ENCODE results near the gene C1QTNF8. TPM values are rescaled to one million over a fixed set of nuclear protein-coding genes. Genes with fewer than 3 reads are reported as not detected.

C1QTNF8 gene
- total RNA-seq, 6 donors from 2014 or later, result 0.30 TPM; not detected in 5

DNA sequence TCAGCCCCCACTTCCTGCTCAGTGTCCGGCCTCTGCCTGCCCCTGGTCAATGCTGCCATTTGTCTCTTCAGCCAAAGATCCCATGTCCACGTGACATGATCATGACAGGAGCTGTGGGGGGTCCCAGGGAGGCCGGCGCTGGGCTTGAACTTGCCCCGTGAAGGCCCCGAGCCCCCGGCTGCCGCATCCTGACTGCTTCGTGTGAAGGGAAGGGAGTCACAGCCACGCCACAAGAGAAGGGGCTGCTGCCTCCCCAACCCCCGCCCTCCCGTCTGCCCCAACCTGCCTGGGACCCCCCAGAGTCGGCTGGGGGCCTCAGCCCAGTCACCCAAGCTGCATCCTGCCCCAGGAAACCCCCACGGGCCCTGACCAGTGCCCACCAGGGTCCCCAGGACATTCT, 37.8 kb downstream of the C1QTNF8 start:
- no peak overlapping the region for H3K27ac ChIP-seq
- peak in 1 of 2 donors; percentile 77 for DNase-seq
- H3K27me3 ChIP-seq, result peaks cover 0 to 11% (median 2%) of the 10 kb centered on the region in 4 donors
- H3K36me3 ChIP-seq, result no peaks in the 10 kb centered on the region
- TF ChIP-seq EP300 (IDR thresholded peaks at IDR 0.05), result no peak
- TF ChIP-seq CTCF (IDR thresholded peaks at IDR 0.05), result no peak
- TF ChIP-seq POLR2A (IDR thresholded peaks at IDR 0.05), result no peak
- no peak for TF ChIP-seq POLR2AphosphoS5 (IDR thresholded peaks at IDR 0.05)
- H3K4me3 ChIP-seq, result no peak overlapping the region
- no peaks in the 10 kb centered on the region for H3K4me1 ChIP-seq
- WGBS, 2 donors, result 29 to 46% methylated on average over 7 to 11 of the region's 14 CpGs
- no peak for ATAC-seq (ENCODE audit: low FRiP score in 2 of 2)
- peaks cover 0 to 11% (median 0%) of the 10 kb centered on the region in 4 donors for H3K9me3 ChIP-seq

- no peak overlapping the region for H3K27ac ChIP-seq
- H3K4me3 ChIP-seq, result no peak overlapping the region
- WGBS, 2 donors, result 28% methylated on average over 25 of the region's 33 CpGs; no CpG with 5 or more reads in 1 of the 2 donors
- peak in 1 of 2 donors; percentile 90 for DNase-seq
- H3K36me3 ChIP-seq, result no peaks in the 10 kb centered on the region
- ATAC-seq (ENCODE audit: low FRiP score in 2 of 2), result no peak
- peaks cover 0 to 11% (median 0%) of the 10 kb centered on the region in 4 donors for H3K9me3 ChIP-seq
- H3K4me1 ChIP-seq, result no peaks in the 10 kb centered on the region
- peaks cover 0 to 11% (median 2%) of the 10 kb centered on the region in 4 donors for H3K27me3 ChIP-seq
- peak; percentile 46 to 80 (median 69) for TF ChIP-seq CTCF (IDR thresholded peaks at IDR 0.05)
- no peak for TF ChIP-seq POLR2A (IDR thresholded peaks at IDR 0.05)
- TF ChIP-seq POLR2AphosphoS5 (IDR thresholded peaks at IDR 0.05), result no peak
Measured at GRCh38 chr16:1057252-1057932, 38.7 kb downstream of the C1QTNF8 start.

- peaks cover 0 to 11% (median 2%) of the 10 kb centered on the region in 4 donors for H3K27me3 ChIP-seq
- peaks cover 0 to 11% (median 0%) of the 10 kb centered on the region in 4 donors for H3K9me3 ChIP-seq
- H3K4me3 ChIP-seq, result no peak overlapping the region
- H3K36me3 ChIP-seq, result no peaks in the 10 kb centered on the region
- no peaks in the 10 kb centered on the region for H3K4me1 ChIP-seq
- WGBS, 2 donors, result 60 to 76% methylated on average over 3 to 8 of the region's 8 CpGs
- H3K27ac ChIP-seq, result no peak overlapping the region
- ATAC-seq (ENCODE audit: low FRiP score in 2 of 2), result no peak
- TF ChIP-seq POLR2A (IDR thresholded peaks at IDR 0.05) (no peak), CTCF (IDR thresholded peaks at IDR 0.05) (no peak), POLR2AphosphoS5 (IDR thresholded peaks at IDR 0.05) (no peak), EP300 (IDR thresholded peaks at IDR 0.05) (no peak)
- DNase-seq, result no peak
Measured at GRCh38 chr16:1056196-1056595, 39.8 kb downstream of the C1QTNF8 start.

GRCh38 chr16:1055557-1055924, 40.5 kb downstream of the C1QTNF8 start:
- Histone ChIP-seq H3K4me3 (no peak overlapping the region), H3K27ac (no peak overlapping the region), H3K36me3 (no peaks in the 10 kb centered on the region), H3K27me3 (peaks cover 0 to 11% (median 0%) of the 10 kb centered on the region in 4 donors), H3K9me3 (peaks cover 0 to 11% (median 0%) of the 10 kb centered on the region in 4 donors), H3K4me1 (no peaks in the 10 kb centered on the region)
- ATAC-seq (ENCODE audit: low FRiP score in 2 of 2), result no peak
- WGBS, 2 donors, result 80 to 87% methylated on average over 6 to 8 of the region's 13 CpGs
- TF ChIP-seq CTCF (IDR thresholded peaks at IDR 0.05) (no peak), EP300 (IDR thresholded peaks at IDR 0.05) (no peak), POLR2AphosphoS5 (IDR thresholded peaks at IDR 0.05) (no peak), POLR2A (IDR thresholded peaks at IDR 0.05) (no peak)
- DNase-seq, result no peak

Data from upper lobe of left lung (tissue), 6 donors.